Epidermal melanocyte (primary cell): ENCODE measurements around the gene OR52B6.
"Not testable (repeated sequence)": the region's sequence is repeated elsewhere in the genome, so short reads cannot be mapped to it uniquely, and the experiment has no call there.

Source experiments
- DNase-seq: peaks from one replicate; pipeline ENCODE4 v3.0.0; 2011; ENCODE audit warnings: low spot score; ENCODE audit not compliant: insufficient read length

The OR52B6 gene

GRCh38 chr11:5580577-5580976, at the start of gene OR52B6:
OR52B6 (plus strand) TSS chr11:5580877; CDS start chr11:5580877, 0 bp downstream.
- no peak for DNase-seq

- no peak for DNase-seq
Measured at GRCh38 chr11:5531053-5531831, 49.4 kb upstream of the OR52B6 start.

GRCh38 chr11:5534046-5534445, 46.6 kb upstream of the OR52B6 start:
- DNase-seq = no peak

GRCh38 chr11:5536482-5536881, 44.2 kb upstream of the OR52B6 start:
- DNase-seq = no peak

- no peak for DNase-seq
Measured at GRCh38 chr11:5541427-5541826, 39.2 kb upstream of the OR52B6 start.

- no peak for DNase-seq
Measured at GRCh38 chr11:5546457-5546856, 34.2 kb upstream of the OR52B6 start.

GRCh38 chr11:5547982-5548381, 32.7 kb upstream of the OR52B6 start:
- DNase-seq = no peak

GRCh38 chr11:5548440-5548839, 32.2 kb upstream of the OR52B6 start, which contains the start of gene OR52H1:
OR52H1 (minus strand) TSS chr11:5548540; CDS start chr11:5545505, 3,035 bp downstream.
- no peak for DNase-seq

- DNase-seq = no peak
Measured at GRCh38 chr11:5550440-5551095, 30.1 kb upstream of the OR52B6 start.

- no peak for DNase-seq
Measured at GRCh38 chr11:5553343-5553742, 27.3 kb upstream of the OR52B6 start.

GRCh38 chr11:5556596-5557188, 24.0 kb upstream of the OR52B6 start:
- no peak for DNase-seq

- DNase-seq = no peak
Measured at GRCh38 chr11:5557751-5558150, 22.9 kb upstream of the OR52B6 start.

- DNase-seq = no peak
Measured at GRCh38 chr11:5564259-5565019, 16.2 kb upstream of the OR52B6 start.

- DNase-seq = no peak
Measured at GRCh38 chr11:5574654-5575053, 6.0 kb upstream of the OR52B6 start.

GRCh38 chr11:5575152-5575551, 5.5 kb upstream of the OR52B6 start:
- no peak for DNase-seq

GRCh38 chr11:5577101-5577500, 3.6 kb upstream of the OR52B6 start:
- DNase-seq = no peak

- DNase-seq = no peak
Measured at GRCh38 chr11:5581014-5581413, 337 bp downstream of the OR52B6 start.

- DNase-seq = not testable (repeated sequence)
Measured at GRCh38 chr11:5584458-5584857, 3.8 kb downstream of the OR52B6 start.

GRCh38 chr11:5589906-5590305, 9.2 kb downstream of the OR52B6 start:
- not testable (repeated sequence) for DNase-seq

- DNase-seq = no peak
Measured at GRCh38 chr11:5591613-5592012, 10.9 kb downstream of the OR52B6 start.

GRCh38 chr11:5592615-5593014, 11.9 kb downstream of the OR52B6 start:
- DNase-seq = no peak

GRCh38 chr11:5593146-5593545, 12.5 kb downstream of the OR52B6 start:
- DNase-seq = no peak
